Lower leg skin (tissue), 4 donors: ENCODE measurements around the gene SHC1. TPM values are rescaled to one million over a fixed set of nuclear protein-coding genes. Genes with fewer than 3 reads are reported as not detected.

Source experiments
- DNase-seq, 2 donors: peaks; one replicate each; pipeline ENCODE4 v3.0.0-alpha.2; 2019; ENCODE audit warnings: low spot score in 2 of 2
- H3K4me3 ChIP-seq: fragments of 200-600 bp; sonication (generic); 2 replicates; pipeline ENCODE4 v1.5.1; 2017; ENCODE audit warnings: mild to moderate bottlenecking, low read depth; ENCODE audit not compliant: poor library complexity, severe bottlenecking
- POLR2A ChIP-seq, 2 donors: fragments of 450-650 bp; IDR thresholded peaks; one replicate each; pipeline ENCODE4 v1.6.1; 2016 to 2017; ENCODE audit warnings: antibody characterized with exemption in 2 of 2, mild to moderate bottlenecking in 1 of 2, moderate library complexity in 1 of 2
- WGBS, 2 donors: methylation state at CpG; one replicate each; pipeline ENCODE4 v1.1.5; 2018; 5-methylcytosine and 5-hydroxymethylcytosine counted together
- intact Hi-C: fragments of 100-400 bp; cut with DNase I; formaldehyde crosslinking; loops from one replicate; pipeline ENCODE4 v1.15.0; 2023; ENCODE audit warnings: low total_unique reads
- total RNA-seq, 4 donors: library from RNA; depleted of rRNA; stranded (reverse); fragments of >200 nt; gene quantifications; one replicate each; pipeline ENCODE4 v1.1.0, GENCODE V29; 2016
- TF ChIP-seq, protein P1 (sequence below), 3 donors: fragments of 450-650 bp; IDR thresholded peaks; one replicate each; pipeline ENCODE4 v1.5.1; 2016; ENCODE audit warnings: antibody characterized with exemption in 3 of 3, mild to moderate bottlenecking in 3 of 3, moderate library complexity in 2 of 3

SHC1 gene
- total RNA-seq, 4 donors from 2014 or later: 45.4 to 68.9 (median 66.4) TPM

DNA sequence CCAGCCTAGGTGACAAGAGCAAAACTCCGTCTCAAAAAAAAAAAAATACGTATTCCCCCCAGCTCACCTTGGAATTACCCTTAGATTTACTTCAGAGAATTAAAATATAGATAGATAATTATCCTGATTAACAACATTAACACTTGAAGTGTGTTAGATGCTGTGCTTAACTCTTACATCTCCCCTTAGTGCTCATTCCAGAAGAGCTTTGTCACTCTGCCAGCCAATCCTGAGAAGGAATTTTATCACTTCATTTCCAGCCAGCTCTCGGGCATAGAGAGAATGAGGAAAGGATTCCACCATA lies 1.6 kb upstream of the SHC1 start:
- no peak for DNase-seq
- intact Hi-C loops: no loop called here
- H3K4me3 ChIP-seq: no peak overlapping the region
- 51 to 62% methylated on average over 3 of the region's 3 CpGs for WGBS, 2 donors
- TF ChIP-seq POLR2A (IDR thresholded peaks at IDR 0.05): no peak
- TF ChIP-seq, protein P1, sequence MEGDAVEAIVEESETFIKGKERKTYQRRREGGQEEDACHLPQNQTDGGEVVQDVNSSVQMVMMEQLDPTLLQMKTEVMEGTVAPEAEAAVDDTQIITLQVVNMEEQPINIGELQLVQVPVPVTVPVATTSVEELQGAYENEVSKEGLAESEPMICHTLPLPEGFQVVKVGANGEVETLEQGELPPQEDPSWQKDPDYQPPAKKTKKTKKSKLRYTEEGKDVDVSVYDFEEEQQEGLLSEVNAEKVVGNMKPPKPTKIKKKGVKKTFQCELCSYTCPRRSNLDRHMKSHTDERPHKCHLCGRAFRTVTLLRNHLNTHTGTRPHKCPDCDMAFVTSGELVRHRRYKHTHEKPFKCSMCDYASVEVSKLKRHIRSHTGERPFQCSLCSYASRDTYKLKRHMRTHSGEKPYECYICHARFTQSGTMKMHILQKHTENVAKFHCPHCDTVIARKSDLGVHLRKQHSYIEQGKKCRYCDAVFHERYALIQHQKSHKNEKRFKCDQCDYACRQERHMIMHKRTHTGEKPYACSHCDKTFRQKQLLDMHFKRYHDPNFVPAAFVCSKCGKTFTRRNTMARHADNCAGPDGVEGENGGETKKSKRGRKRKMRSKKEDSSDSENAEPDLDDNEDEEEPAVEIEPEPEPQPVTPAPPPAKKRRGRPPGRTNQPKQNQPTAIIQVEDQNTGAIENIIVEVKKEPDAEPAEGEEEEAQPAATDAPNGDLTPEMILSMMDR (IDR thresholded peaks at IDR 0.05): no peak

DNA sequence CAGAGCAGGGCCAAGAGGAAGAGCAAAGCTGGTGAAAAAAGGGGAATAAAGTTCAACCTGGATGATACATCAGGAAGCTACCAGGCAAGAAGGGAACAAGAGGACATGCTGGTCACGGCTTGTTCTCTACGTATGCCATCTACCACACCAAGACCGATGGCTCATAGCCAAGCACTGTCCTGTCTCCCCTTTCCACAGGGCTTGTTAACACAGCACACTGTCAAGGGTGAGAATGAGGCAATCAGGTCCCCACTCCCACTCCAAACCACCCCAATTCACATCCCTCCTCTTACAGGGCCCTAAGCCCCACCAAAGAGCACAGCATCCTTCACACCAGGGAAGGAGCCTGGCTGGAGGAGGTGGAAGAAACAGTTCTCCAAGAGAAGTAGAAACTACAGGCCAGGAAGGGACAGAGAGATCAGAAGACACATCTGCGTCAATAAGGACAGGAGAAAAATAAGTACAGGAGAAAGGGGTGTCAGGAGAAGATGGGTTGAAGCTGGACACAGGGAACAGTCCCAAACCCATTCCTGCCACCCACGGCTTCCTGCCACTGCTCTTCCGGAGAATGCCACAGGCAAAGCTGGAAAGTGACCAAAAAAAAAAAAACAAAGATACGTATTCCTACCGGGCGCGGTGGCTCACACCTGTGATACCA lies 923 bp upstream of the SHC1 start:
- WGBS, 2 donors: 25 to 26% methylated on average over 10 of the region's 10 CpGs
- TF ChIP-seq POLR2A (IDR thresholded peaks at IDR 0.05): no peak
- TF ChIP-seq, protein P1 (IDR thresholded peaks at IDR 0.05): no peak
- DNase-seq: peak in 1 of 2 donors; percentile 67
- H3K4me3 ChIP-seq: no peak overlapping the region
- intact Hi-C loops: no loop called here

DNA sequence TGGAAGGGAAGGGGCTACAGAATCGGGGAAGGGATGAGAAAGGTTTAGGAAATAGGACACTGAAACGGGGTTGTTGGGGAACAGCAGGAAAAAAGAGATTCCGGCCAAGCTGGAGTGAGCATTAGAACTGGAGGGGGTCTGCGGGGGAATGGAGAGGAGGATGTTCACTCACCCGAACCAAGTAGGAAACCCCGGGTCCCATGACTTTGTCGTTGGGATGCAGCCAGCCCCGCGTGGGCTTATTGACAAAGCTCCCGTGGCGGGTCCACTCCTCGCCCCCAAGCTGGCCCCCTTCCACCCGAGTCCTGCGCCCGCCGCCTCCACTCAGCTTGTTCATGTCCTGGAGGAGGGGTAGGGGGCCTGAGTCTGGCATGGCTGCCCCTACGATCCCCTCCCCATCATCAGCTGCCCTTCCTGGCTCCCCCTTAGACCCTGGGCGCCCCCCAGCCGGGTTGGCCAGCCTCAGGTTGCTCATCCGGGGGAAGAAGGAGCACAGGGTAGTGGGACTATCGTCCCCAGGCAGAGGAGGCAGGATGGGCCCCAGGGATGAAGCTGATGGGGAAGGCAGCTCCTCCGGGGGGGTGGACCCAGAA lies 591 bp downstream of the SHC1 start:
- TF ChIP-seq, protein P1 (IDR thresholded peaks at IDR 0.05): no peak
- no peak for TF ChIP-seq POLR2A (IDR thresholded peaks at IDR 0.05)
- intact Hi-C loops: loop anchor here (10.0 kb wide), 1 partner anchor 45 kb away; no protein-coding TSS in a partner anchor
- H3K4me3 ChIP-seq: peak overlapping the region; percentile 17
- DNase-seq: no peak
- 17 to 27% methylated on average over 20 to 22 of the region's 22 CpGs for WGBS, 2 donors

DNA sequence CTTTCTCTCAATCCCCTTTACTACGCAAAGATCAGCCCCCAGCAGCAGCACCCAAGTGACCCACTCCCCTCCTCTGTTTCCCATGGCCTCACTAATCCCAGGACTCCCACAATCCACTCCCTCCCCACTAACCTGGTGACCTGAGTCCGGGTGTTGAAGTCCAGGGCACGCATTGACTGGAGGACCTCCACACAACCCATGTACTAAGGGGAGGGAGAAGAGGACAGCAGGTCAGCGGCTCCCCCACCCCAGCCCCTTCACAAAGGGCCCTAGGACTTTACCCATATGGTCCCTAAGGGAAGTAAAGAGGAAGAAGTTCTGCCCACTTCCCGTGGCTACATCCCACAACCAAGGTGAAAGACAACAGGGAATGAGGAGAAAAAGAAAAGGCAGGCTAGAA lies 1.3 kb downstream of the SHC1 start:
- DNase-seq: no peak
- WGBS, 2 donors: 49 to 61% methylated on average over 5 of the region's 5 CpGs
- intact Hi-C loops: loop anchor here (10.0 kb wide), 1 partner anchor 46 kb away; no protein-coding TSS in a partner anchor
- no peak overlapping the region for H3K4me3 ChIP-seq
- TF ChIP-seq, protein P1 (IDR thresholded peaks at IDR 0.05): no peak
- no peak for TF ChIP-seq POLR2A (IDR thresholded peaks at IDR 0.05)

DNA sequence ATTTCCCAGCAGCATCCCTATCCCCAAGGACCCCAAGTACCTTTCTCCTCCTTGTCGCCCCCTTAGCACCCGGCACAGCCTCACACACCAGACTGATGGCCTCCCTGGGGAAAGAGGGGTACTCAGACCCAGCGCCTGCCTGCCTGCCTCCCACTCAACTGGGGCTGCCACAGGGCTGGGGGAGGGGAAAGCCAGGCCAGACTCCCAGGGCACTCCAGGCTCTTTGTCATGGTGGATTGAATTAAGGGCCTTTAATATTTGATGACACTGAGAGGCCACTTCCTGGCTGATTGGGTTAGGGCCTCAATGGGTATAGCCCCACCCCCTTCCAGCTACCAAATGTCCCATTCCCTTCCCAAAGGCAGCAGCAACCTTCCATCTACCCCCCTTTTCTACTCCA lies 1.8 kb downstream of the SHC1 start:
- intact Hi-C loops: loop anchor here (10.0 kb wide), 1 partner anchor 46 kb away; no protein-coding TSS in a partner anchor
- WGBS, 2 donors: 87 to 90% methylated on average over 3 of the region's 3 CpGs
- no peak for DNase-seq
- no peak for TF ChIP-seq POLR2A (IDR thresholded peaks at IDR 0.05)
- TF ChIP-seq, protein P1 (IDR thresholded peaks at IDR 0.05): no peak
- no peak overlapping the region for H3K4me3 ChIP-seq
